GM21723 (cell line): ENCODE data around the gene TP53TG5.

Source experiments
- ATAC-seq: cut with Tn5 transposase; IDR thresholded peaks from one replicate; pipeline ENCODE4 v1.9.1; 2021; ENCODE audit warnings: mild to moderate bottlenecking, moderate library complexity; ENCODE audit not compliant: unreplicated experiment

TP53TG5 gene

DNA sequence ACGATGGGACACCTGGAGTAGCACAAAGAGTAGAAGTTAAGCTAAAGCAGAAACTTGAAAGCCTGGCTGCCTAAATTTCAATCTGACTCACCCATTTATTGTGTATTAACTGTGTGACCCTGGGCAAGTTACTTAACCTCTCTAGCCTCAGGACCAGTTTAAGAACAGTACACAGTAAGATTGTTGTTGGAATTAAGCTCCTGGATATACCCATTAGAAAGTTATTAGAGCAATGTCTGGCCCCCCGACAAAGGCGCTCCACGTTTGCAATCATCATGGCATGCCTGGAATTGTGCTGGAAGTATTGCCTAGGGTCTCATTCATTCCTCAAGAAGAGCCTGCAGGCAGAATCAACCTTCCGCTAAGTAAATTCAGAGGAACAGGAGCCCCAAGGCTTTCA lies 31.3 kb downstream of the TP53TG5 start:
- no peak for ATAC-seq

- ATAC-seq, result no peak
Measured at GRCh38 chr20:45346291-45346718, 31.8 kb downstream of the TP53TG5 start.

GRCh38 chr20:45345104-45345936 lies 32.8 kb downstream of the TP53TG5 start:
- no peak for ATAC-seq

GRCh38 chr20:45344168-45344860 lies 33.8 kb downstream of the TP53TG5 start:
- ATAC-seq, result no peak

DNA sequence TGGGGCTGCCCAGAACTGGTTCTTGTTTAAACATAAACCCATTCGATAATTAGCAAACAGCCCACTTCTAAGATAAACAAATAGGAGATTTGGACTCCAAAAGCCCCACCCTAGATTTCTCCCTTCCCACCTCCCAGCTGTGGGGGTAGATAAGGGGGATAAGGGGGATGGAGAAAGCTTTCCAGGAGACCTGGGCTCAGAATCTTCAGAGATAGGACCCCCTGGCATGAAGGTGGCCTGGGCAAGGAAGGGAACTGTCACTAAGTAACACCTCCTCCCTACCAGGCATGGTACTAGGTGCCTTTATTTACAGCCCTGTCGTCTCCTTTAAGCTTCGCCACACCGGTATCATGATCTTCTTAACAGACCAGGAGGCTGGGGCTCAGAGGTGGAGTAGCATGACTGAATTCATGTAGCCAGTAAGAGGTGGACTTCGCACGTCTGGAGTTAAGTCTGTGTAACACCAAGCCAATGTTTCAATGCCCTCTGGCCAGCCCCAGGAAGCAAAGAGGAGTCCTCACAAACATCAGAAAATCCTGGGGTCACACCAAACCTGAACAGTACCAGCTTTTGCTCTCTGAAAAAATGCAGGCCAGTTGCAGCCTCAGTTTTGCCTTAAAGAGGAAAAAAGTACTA lies 34.5 kb downstream of the TP53TG5 start:
- no peak for ATAC-seq

GRCh38 chr20:45342855-45343531 lies 35.1 kb downstream of the TP53TG5 start:
- ATAC-seq, result no peak

- ATAC-seq, result no peak
Measured at GRCh38 chr20:45341939-45342854, 35.9 kb downstream of the TP53TG5 start.

DNA sequence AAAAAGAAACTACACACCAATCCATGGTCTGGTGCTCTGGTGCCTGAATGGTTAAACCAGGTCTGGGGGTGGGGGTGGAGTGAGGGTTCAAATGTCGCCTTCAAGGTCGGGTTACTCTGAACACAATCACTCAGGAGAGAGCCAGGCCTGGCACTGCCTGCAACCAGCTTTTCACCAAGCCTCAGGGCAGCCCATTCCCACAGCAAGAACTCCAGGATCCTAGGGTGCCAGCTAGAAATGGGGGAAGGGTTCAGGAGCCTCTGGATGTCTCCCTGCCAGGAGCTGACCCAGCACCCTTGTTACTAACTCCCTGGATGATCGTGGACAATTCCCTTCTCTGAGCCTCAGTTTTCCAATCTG lies 36.6 kb downstream of the TP53TG5 start:
- no peak for ATAC-seq

- no peak for ATAC-seq
Measured at GRCh38 chr20:45340951-45341350, 37.2 kb downstream of the TP53TG5 start.

DNA sequence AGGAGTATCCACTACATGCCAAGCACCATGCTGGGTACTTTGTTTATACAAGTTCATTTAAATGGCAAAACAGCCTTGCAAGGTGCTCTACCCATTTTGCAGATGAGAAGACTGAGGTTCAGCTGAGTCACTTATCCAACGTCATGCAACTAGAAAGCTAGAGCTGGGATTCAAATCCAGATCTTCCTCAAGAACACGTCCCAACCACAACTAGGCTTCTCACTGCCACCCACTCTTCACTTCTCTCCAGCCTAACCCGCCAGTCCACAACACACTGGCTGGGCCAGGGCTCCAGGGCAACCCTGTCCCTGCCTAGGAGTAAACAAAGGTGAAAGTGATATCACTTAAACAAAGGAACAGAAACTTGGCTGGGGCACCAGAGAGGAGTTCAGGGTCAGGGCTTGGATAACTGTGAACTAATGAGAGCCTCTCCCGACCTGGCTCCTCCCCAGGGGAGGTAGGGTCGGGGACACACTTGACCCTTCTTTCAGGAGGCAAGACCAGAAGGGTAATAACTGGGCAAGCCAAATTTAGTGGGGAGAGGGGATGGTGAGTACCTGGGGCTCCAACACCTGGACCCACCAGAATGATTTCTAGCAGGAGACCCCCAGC lies 37.8 kb downstream of the TP53TG5 start:
- ATAC-seq, result no peak

DNA sequence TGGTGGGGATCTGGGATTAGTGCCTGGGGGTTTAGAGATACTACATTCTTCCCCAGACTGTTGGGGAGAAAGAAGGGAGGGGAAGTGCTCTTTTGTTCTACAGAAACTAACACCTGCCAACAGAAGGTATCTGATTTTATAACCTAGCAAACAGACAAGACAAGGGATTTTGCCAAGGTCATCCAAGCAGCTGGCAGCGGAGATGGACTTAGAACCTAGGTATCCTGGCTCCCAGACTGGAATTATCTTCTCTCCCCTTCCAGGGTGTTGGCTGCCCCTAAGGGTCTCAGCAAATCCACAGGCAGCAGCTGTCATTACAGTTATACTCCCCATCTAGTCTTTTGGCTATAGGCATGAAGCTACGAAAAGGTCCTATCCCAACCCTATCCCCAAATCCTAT lies 38.3 kb downstream of the TP53TG5 start:
- no peak for ATAC-seq

DNA sequence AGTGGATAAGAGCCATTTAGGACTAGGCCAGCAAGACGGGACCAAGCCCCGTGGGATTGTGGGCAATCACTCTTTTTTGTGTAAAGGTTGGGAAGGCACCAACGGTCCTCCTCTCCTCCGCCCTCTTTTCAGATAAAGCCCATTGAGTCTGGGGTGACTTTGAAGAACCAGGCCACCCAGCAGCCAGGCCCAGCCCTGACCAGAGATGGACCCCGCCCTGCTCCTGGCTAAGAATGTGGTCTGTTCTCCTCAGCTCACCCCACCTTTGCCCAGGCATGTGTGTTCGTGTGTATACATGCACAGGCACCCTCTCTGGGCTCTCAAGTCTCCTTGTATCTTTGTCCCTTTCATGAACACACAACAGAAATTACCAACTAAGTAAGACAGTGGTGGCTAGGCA lies 39.0 kb downstream of the TP53TG5 start:
- no peak for ATAC-seq

DNA sequence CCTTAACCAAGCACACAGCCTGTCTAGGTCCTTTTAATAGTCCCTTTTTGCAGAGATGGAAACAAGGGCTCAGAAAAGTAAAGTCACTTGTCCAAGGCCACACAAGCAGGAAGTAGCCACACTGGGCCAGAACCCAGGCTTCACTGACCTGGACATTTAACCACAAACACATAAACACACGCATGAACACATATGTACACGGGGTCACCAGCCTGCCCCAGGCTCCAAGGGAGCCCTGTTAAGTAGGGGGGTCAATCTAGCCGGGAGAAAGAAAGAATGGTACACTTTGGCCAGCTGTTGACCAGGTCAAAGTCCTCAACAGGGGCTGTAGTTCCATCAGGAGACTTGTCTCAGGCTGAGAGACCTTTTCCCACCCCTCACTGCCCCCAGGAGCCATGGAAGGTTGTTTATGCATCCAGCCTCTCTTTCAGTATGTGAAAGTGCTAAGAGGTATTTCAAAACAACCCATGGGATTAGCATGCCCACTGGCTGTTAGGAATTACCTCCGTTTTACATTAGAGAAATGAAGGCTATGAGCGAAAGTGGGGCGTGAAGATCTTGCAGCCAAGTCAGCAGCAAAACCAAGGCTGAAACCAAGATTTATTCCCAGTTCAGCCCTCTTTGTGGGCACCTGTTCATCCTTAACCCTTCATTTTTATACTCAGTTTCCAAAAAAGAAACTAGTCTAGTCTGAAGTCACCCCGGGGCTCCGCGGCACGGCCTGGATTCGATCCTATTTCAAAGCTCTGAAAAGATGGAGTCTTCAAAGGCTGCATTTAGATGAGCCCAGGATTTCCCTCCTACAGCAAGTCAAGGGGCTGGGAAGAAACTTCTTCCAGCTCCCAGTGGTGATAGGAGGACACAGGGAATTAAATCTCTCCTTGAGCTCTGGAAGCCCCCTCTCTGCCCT lies 39.7 kb downstream of the TP53TG5 start:
- no peak for ATAC-seq

DNA sequence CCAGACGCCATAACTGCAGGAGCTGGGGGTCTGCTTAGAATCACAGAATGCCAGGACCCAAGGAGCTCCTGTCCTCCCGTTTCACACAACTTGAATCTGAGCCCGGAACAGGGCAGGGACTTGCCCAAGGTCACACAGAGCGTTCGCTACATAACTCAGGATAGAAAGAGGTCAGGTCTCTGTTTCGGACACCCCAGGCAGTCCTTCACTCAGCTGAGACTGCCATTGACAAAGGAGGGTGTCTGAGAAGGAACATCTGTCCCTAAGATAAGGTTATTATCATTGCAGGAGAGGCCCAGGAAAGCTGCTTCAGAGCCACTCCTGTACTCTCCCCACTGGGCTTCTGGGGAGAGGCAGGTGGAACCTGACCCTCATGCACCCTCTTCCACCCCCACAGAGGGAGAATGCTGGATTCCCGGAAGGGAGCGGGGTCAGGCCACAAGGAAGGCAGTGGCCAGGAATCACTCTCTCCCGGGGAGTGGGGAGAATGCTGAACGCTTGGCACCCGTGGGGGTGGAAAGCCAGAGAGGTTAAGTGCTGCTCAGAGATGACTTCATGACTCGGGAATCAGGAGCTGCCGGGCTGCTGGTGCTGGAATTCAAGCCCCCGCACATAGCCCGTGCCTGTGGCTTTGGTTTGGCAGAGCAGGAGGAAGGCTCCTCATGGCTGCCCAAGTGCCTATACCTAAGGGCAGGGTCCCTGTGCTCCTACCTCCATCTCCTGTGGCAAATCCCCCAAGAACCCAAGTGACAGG lies 40.6 kb downstream of the TP53TG5 start:
- ATAC-seq, result no peak

DNA sequence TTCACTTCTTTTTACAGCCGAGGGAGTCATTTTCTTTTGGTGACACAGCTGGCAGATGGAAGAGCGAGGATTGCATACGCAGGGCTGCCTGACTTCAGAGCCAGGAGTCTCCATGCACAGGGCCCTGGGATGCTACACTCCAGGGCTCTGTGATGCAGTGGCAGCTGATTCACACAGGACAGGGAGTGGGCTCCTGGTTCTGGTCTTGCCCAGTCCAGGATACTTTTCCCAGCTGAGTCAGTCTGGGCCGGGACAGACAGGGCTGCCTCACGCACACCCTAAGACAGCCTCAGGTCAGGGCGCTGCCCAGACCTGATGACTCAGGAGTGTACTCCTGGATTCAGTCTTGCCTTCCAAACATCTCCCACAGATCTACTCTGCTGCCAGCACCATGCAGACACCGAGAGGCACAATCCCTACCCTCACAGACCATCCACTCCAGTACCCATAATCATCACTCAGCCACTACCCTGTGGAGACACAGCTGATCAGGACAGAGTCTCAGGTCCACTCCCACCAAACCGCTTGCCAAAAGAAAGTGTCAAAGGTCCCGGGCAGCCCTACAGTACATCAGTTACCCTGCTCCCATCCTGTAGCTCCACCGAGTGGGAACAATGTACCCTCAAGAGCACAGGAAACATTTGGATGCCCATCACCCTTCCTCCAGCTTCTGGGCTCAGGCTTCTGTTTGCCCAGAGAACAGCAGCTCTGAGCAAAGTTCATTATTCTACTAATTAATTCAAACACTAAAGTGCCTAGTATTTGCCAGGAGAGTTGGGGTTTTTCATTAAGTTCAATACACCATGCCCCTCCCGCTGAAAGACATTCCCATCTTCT lies 41.4 kb downstream of the TP53TG5 start:
- no peak for ATAC-seq

DNA sequence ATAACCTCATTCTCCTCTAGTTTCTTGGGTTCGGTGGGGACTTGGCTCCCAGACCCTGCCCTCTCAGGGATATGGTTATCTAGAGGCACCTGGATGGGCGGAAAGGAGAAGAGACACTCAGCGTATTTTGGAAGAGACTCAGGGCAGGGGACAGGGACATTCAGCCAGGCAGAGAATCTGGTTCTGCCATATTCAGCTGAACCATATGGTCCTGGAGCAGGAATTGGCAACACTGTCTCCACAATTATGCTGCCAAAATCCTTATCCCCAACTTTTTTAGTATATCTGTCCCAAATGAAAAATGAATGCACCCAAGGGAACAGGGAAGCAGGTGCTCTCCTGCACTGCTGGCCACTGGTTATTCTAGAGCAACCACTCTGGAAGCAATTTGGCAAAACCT lies 47.6 kb downstream of the TP53TG5 start:
- no peak for ATAC-seq
